OCI-LY1 (cell line): ENCODE results near the gene RAB7B.

Source experiments
- CTCF ChIP-seq: fragments of 200-600 bp; sonication (generic), shearing (Covaris generic); IDR thresholded peaks from 2 replicates; pipeline ENCODE4 v1.5.1; 2017; ENCODE audit warnings: mild to moderate bottlenecking, antibody characterized with exemption, low read length, moderate library complexity, mixed read lengths
- EZH2 ChIP-seq: fragments of 200-600 bp; sonication (generic), shearing (Covaris generic); IDR thresholded peaks from 2 replicates; pipeline ENCODE4 v1.8.0; 2017; ENCODE audit warnings: borderline replicate concordance, mixed run types, mild to moderate bottlenecking, antibody characterized with exemption, low read length, moderate library complexity, mixed read lengths

GRCh38 chr1:205994346-205994745 is 8.8 kb downstream of the RAB7B start:
- no peak for TF ChIP-seq CTCF
- TF ChIP-seq EZH2, result no peak
